Measurements from ENCODE around the gene SRGAP3.

- TF ChIP-seq CTCF (IDR thresholded peaks at IDR 0.05) (no peak), POLR2A (IDR thresholded peaks at IDR 0.05) (no peak)
These were observed 68.7 kb downstream of the SRGAP3 start for GRCh38 chr3:9180764-9181117.

Data from body of pancreas (tissue), 4 donors.